Ureter (tissue), 1 donor: Measurements from ENCODE around the gene ZSWIM6. TPM values are rescaled to one million over a fixed set of nuclear protein-coding genes. Genes with fewer than 3 reads are reported as not detected.

Experiments
- DNase-seq: peaks from one replicate; pipeline ENCODE4 v3.0.0-alpha.2; 2020; ENCODE audit warnings: low spot score
- total RNA-seq: library from RNA; stranded (reverse); gene quantifications from one replicate; pipeline ENCODE4 v1.2.4, GENCODE V29; 2023
- donor health status: DM: yes; HTN: yes; CAD: no.

ZSWIM6 gene
- 22.4 TPM for total RNA-seq

DNA sequence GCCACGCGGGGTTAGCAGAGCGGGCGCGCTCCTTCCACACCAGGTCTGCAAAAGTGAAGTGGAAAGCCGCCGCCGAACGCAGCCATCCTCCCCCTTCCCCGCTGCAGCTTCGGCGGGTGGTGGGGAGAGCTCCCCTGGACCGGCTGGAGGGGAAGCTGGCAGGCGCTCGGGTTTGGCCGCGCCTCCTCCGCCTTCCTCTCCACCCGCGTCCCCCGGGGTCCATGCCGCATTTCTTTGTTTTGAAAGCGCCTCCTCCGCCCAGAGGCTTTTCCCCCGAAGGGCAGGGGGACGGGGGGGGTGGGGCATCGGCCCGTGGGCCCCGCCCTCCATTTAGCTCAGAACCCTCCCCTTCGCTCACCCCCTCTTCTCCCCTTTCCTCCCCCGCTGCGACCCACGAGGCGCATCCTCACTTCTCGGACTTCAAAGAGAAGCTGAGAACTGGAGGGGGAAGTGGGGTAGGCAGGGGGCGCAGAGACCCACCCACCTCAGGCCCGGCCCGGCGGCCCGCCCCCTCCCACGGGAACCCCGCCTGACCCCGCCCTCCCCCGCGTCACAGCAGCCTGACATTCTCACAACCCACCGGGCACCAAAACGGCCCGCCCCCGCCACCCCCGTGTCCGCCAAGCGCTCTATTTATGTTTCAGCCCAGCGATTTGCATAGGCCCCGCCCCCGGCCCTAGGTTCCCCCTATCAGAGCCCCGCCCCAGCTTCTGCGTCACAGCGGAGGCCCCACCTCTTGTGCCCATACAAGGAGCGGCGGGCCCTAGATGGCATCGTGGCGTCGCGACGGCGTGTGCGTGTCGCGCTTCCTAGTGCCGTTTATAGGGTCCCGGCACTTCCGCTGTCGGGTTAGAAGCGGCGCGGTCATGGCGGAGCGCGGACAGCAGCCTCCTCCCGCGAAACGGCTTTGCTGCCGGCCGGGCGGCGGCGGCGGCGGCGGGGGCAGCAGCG is at the start of gene ZSWIM6:
TSS of gene ZSWIM6 (plus strand) at position 852 of the 951 bp plus-strand sequence. CDS start at position 867, 15 bp downstream.
- DNase-seq, result peak; percentile 99

GRCh38 chr5:61283471-61283870 is 48.6 kb upstream of the ZSWIM6 start:
- no peak for DNase-seq

GRCh38 chr5:61285531-61285930 is 46.5 kb upstream of the ZSWIM6 start:
- no peak for DNase-seq

- DNase-seq, result no peak
These were observed 45.5 kb upstream of the ZSWIM6 start for GRCh38 chr5:61286446-61287132.

GRCh38 chr5:61287474-61287873 is 44.6 kb upstream of the ZSWIM6 start:
- DNase-seq, result no peak

DNA sequence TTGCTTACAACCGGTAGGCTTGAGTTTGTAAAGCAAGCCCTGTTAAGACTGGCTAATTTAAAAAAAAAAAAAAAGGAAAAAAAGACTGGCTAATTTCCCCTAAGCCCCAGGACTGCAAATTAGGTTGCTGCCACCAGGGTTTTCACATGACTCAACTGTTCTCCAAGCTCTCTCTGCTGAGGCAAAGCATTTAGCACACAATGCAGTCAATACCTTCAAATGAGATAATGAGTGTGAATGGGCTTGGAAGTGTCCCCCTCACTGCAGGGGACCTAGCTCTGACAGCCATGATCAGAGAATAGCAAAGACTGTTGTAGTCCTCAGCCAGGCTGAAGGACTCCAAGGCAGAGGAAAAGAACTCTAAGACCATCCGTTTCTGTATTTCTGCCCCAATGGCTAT is 42.8 kb upstream of the ZSWIM6 start:
- no peak for DNase-seq

DNA sequence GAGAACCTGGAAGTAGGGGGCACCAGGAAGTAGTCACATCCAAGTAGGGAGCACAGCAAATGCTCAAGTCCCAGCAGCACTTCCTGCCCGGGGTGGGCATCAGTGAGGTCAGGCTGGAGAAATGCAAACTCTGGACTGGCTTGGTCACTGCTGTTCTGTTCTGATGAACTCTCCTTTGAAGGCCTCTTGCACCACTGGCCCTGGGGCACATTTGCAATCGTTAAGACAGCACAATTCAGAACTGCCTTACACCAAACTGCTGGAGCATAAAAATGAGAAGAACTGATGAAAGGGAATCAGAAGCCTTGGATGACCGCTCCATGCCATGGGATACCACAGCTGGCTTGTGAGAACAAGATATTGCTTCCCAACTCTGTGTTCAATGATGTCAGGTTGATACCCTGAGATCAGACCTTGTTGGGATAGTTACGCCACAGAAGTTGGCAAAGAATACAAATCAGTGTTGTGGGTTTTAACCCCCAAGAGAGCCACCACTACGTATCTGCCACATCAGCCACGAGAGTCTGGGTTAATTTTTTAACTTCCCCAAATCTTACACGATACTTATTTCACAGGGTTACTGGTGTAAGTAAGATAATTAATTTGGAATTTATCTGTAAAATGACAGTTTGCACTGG is 42.3 kb upstream of the ZSWIM6 start:
- no peak for DNase-seq

DNA sequence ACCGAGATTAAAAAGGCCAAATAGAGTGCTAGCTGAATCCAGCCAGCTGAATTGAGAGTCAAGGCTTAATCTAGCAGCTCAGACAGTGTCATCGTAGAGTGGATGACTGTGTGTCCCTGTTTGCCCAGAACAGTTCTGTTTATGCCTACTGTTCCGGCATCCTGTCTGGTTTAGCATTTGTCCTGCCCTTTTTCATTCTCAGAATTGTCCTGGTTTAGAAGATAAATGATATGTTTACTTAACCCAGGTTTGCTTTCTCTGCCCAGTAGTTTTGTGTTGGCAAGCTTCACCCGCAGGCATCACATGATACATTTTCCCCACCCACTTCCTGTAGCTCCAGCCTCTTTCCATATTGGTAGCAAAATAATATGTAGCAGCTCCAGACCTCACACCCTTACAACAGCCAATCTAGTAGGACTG is 41.3 kb upstream of the ZSWIM6 start:
- peak; percentile 63 for DNase-seq

- DNase-seq, result no peak
These were observed 39.9 kb upstream of the ZSWIM6 start for GRCh38 chr5:61292062-61292657.

DNA sequence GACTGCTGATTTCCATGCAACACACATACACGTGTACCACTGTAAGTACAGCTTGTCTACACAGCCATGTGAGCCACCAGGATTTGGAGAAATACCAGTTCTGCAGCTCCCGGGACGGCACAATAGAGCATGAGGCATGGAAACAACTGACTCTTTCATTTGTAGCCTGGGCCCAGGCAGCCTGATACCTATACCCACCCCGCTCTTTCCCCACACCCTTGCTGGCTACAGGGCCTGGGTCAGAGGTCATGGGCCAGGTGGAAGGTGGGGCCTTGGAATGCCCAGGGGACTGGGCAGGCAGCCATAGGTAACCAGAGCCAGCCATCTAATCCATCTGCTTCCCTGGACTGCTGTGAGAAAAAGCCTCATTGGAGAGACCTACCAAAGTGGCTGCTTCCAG is 39.0 kb upstream of the ZSWIM6 start:
- no peak for DNase-seq

DNA sequence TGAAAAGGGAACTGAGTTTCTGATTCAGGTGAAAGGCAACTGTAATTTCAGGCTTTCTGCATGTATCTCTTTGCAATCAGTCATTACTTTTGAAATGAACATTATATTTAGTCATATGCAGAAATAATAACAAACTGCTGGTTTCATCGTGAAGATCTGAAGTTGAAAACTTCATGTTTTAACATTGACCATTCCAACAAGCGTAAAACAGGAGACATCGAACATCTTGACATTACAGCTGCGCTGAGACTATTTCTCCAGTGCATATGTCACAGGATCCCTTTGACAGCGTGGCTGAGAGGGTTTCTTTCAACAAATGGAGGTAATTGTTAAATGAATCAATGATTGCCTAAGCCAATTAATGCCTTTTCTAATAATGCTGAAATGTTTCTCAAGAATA is 38.2 kb upstream of the ZSWIM6 start:
- no peak for DNase-seq

DNA sequence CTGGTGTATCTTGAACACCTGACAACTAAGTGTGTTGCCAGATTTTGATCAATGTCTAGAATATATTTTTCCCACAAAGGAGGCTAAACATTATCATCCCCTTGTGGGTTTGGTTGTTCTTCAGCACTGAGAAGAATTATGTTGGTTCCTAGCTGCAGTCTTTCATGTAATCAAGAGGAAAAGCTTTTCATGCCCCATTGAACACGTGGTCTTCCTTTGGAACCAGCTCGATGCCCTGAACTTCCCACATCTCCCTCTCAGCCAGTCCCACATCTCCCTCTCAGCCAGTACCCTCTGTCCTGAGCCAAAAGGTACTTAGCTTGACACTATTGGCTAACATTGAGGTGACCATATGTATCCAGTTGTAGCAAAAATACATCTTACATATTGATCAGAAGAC is 36.7 kb upstream of the ZSWIM6 start:
- DNase-seq, result no peak

- DNase-seq, result no peak
These were observed 34.0 kb upstream of the ZSWIM6 start for GRCh38 chr5:61298066-61298465.

DNA sequence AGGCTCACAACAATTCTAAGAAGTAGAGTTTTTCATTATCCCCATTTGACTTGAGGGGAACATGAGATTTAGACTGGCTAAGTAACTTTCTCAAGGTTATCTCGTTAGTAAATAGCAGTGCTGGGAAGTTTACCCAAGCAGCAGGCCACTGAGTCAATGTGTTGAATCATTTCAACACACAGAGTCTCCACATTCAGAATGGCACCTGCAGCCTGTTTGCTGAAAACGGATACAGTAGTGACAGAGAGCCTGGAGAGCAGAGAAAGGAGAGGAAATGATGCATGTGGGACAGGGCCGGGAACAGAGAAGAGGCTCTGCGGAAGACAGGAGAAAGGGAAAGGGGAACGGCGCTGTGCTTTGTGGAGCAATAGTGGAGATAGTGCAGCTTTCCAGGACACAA is 33.5 kb upstream of the ZSWIM6 start:
- no peak for DNase-seq

GRCh38 chr5:61299261-61299681 is 32.8 kb upstream of the ZSWIM6 start:
- no peak for DNase-seq

- peak; percentile 86 for DNase-seq
These were observed 30.5 kb upstream of the ZSWIM6 start for GRCh38 chr5:61301341-61302199.

GRCh38 chr5:61302200-61302563 is 29.9 kb upstream of the ZSWIM6 start:
- no peak for DNase-seq

- DNase-seq, result no peak
These were observed 28.7 kb upstream of the ZSWIM6 start for GRCh38 chr5:61303346-61303745.

GRCh38 chr5:61304590-61305381 is 27.3 kb upstream of the ZSWIM6 start:
- DNase-seq, result no peak

GRCh38 chr5:61306531-61307131 is 25.4 kb upstream of the ZSWIM6 start:
- no peak for DNase-seq
